Activated CD8-positive, alpha-beta memory T cell treated with anti-CD3 and anti-CD28 coated beads for 24 hours (primary cell): ENCODE measurements around the gene SDF4.
A peak's percentile ranks its signal among the peaks of the same experiment; 100 is the strongest.

Source experiments
- DNase-seq: peaks from one replicate; pipeline ENCODE4 v3.0.0-alpha.2; 2020

The SDF4 gene

GRCh38 chr1:1210726-1211540 lies 20.9 kb downstream of the SDF4 start:
- DNase-seq: no peak

DNA sequence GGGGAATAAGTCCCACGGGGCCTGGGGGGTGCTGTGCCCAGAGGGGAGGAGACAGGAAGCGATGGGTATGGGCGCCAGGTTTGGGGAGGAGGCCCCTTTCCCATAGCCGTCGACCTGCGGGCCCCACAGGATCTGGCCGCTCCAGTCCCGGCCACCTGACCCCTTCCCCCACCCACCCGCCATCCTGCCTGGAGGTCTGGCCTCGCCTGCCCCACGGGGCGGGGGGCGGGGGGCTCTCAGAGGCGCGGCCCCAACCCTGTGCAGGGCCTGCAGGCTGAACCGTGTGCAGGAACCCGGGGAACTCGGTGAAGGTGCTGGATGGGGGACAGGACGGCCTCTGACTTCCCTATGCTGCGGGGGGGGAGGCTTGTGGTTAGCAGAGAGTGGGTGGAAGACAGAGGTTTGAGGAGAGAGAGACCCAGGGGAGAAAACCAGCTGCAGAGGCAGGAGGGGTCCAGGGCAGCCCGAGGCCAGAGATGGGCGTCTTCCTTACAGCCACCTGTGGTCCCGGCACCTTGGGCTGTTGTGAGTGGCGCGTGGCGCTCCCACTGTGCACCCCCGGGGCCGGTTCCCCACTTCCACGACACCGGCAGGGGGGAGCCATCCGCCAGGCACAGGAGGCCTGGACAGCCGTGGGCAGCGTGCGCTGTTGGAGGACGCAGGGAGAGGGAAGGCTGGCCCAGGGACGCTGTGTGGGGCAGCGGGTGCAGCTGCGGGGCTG lies 22.9 kb downstream of the SDF4 start:
- peak; percentile 80 for DNase-seq

GRCh38 chr1:1207571-1207892 lies 24.3 kb downstream of the SDF4 start:
- DNase-seq: no peak

- DNase-seq: no peak
Measured at GRCh38 chr1:1206966-1207531, 24.8 kb downstream of the SDF4 start.

DNA sequence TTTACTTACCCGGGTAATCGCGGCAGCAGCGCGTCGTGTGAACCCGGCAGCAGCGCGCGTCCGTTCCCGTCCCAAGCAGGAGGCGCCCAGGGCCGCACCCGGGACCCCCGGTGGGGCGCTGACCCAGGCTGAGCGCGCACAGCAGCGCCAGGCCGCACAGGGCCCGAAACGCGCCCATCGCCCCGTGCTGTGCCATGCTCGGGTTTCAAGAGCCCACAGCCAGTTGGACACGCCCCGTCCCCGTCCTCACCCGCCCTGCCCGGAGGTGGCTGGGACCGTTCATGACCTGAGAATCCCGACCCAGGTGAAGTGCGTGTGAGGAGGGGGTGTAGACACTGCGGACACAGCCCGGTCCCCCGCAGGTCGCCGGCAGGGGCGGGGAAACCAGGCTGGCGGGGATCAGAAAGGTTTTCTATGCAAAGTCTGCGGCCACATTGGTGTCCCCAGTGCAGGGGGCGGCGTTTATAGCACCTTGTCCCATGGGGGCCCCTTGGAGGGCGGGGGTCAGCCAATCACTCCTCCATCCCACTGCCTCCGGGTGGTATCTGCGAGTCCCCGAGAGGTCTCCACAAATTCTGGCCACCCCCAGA lies 25.3 kb downstream of the SDF4 start, which contains the start of gene TNFRSF18:
TSS of gene TNFRSF18 (minus strand) at position 217 of the 590 bp plus-strand sequence. CDS start at position 196, 21 bp downstream.
- DNase-seq: peak; percentile 82

GRCh38 chr1:1205769-1206375 lies 25.9 kb downstream of the SDF4 start:
- no peak for DNase-seq

DNA sequence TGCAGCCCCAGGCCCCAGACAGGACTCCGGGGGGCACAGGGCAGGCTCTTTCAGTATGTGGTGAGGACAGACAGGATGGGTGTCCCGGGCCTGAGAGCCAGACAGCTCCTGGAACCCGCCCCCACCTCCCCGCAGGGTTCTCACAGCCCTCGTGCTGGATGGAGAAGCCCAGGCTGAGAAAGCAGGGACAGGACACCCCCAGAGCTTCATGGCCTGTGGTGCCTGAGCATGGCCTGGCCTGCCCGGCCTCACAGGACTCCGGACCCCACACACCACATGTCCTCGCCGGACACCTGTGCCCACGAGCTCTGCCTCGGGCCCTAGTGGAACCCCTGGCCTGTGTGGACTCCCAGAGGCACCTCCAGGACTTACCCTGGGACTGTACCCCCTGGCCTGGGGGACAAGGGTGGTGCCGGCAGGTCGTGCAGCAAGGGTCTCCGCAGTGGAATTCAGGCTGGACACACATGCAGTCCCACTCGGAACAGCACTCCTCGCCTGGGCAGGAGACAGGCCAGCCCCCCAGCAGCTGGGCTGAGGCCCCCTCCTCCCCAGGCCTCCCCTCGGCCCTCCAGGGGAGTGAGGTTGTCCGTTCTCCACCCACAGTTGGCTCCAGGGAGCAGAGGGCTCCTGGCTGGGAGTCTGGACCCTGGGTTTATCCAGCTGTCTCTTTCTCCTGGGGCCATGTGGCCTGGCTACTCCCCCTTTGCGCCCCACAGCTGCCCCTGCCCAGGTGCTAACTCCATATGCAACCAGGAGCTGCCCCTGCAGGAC lies 26.6 kb downstream of the SDF4 start:
- no peak for DNase-seq

DNA sequence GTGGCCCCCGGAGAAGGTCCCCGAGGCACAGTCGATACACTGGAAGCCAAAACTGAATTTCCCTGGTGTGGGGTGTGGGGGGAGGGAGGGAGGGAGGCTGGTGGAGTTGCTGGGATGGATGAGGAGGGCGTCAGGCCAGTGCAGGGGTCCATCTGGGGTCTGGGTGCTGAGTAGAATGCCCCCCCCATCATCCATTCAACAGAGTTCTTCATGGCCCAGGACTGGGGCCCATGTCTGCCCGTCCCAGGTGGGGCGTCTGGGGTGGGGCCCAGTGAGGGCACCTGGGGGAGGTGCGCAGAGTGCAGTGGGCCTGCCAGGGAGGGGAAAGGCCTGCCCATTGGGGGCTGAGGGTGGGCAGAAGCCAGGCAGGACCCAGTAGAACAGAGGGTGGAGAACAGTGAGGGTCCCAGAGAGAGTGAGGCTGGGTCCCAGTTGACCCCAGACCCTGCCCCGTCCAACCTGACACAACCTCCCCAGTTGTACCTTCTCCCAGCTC lies 27.3 kb downstream of the SDF4 start:
- no peak for DNase-seq

DNA sequence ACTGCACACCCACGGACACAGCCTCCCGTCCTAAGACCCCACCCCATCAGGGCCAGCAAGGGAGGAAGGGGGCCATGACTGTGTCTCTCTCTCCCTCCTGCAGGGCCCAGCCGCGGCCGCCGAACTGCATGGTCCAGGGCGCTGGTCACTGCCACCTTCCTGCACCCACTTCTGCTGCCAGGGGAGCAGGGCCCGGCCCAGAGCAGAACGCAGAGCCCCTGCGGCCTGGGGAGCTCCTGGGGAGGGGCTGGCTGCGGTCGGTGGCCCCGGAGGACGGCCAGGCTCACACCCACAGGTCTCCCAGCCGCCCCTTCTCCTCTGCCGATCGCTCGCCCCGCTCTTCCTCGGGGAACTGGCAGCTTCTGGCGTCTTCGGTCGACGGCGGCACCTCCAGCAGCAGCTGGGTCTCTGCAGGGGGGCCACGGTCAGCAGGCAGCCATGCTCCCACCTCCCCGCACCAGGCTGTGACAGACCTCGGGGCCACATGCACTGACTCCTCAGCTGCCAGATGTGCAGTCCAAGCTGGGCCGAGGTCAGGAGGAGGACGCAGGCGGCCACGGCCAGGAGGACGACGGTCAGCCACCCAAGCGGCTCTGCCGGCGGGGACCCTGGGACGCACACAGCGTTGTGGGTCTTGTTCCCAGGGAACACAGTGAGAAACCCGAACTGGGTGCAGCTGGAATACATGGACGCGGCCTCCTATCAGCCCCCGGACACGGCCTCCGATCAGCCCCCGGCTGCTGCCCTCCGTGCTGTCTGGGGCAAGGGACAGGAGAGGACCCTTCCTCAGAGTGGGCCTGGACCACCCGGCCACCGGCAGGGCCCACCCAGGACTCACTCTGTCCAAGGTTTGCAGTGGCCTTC lies 28.0 kb downstream of the SDF4 start:
- no peak for DNase-seq

- no peak for DNase-seq
Measured at GRCh38 chr1:1202831-1203560, 28.8 kb downstream of the SDF4 start.

DNA sequence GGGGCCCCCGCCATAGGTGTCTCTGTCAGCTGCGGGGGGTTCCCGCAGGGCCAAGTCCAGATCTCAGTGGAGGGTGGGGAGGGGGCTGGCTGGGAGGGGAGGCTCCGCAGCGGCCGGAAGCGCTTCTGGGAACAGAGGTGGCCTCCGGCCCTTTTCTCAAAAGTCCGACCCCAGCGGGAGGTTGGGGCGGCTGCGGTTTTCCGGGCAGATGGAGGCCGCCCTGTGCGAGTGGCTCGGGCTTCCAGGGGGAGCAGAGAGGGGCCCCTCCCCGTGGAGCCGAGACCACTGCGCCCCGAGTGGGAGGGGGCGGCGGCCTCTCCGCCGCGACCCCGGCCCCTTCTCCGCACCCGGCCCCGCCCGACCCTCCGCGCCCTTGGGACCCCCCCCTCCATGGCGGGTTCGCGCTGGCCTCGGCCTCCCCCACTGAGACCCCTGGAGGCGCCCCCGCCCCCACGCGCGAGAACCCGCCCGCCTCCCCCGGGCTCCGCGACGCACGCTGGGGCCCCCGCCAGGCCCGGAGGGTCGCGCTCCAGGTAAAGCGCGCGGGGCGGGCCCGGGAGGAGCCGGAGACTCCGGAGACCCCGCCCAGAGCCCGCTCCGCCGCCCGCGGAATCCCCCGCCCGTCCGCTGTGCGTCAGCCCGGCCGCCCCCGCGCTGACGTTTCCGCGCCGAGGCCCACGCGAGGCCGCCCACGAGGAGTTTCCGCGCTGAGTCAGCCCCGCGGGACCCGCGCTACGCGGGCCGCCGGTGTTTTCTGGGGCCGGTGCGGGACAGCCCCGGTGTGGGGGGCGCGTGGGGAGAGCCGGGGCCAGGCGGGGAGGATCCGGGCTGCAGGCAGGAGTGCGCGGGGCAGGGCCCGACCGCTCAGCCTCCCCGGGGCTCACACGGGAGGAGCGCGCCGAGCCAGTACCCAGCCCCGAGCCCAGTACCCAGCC lies 30.7 kb downstream of the SDF4 start:
- peak; percentile 96 for DNase-seq

GRCh38 chr1:1199961-1200875 lies 31.6 kb downstream of the SDF4 start:
- DNase-seq: peak; percentile 65

GRCh38 chr1:1199141-1199960 lies 32.5 kb downstream of the SDF4 start:
- no peak for DNase-seq

GRCh38 chr1:1198423-1199140 lies 33.2 kb downstream of the SDF4 start:
- DNase-seq: no peak

DNA sequence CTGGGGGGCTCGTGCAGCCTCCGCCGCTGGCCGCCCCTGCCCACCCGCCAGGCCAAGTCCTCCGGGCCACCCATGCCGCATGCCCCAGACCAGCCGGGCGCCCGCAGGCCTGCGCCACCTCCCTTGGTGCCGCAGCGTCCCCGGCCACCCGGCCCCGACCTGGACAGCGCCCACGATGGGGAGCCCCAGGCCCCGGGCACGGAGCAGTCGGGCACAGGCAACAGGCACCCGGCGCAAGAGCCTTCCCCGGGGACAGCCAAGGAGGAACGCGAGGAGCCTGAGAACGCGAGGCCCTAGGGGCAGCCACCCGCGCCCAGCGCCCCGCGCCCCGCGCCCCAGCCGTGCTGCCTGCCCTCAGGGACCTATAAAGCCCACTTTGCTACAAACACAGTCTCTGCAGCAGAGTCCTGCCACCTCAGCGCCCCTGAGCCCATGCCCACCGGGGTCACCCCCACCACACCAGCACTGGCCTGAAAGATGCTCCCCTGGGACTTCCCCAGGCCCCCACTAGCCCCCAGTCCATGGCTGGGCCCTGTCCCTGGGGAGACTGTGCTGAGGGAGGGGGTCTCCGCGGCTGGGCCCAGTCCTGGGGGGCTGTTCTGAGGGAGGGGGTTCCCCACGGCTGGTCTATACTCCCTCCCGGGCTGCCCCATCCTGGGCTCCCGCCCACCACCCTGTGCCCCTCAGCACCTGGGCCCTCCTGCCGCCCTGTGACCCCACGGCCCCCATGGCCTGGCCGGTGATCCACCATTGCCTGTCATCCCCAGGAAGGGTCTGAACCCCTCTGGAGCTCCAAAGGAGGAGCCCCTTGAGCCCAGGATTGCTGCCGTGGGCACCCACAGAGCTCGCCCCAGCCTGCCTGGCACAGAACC lies 34.0 kb downstream of the SDF4 start:
- no peak for DNase-seq

- no peak for DNase-seq
Measured at GRCh38 chr1:1197188-1197500, 34.7 kb downstream of the SDF4 start.
